HG03432 (cell line): ENCODE measurements around the gene ACTRT2.

Experiments used
- ATAC-seq: cut with Tn5 transposase; IDR thresholded peaks from one replicate; pipeline ENCODE4 v1.9.1; 2021; ENCODE audit warnings: mild to moderate bottlenecking, moderate library complexity; ENCODE audit not compliant: unreplicated experiment

Gene ACTRT2

GRCh38 chr1:3029991-3030662 lies 8.9 kb downstream of the ACTRT2 start:
- no peak for ATAC-seq

GRCh38 chr1:3030663-3031381 lies 9.6 kb downstream of the ACTRT2 start:
- ATAC-seq = no peak

GRCh38 chr1:3031401-3032221 lies 10.3 kb downstream of the ACTRT2 start:
- no peak for ATAC-seq

DNA sequence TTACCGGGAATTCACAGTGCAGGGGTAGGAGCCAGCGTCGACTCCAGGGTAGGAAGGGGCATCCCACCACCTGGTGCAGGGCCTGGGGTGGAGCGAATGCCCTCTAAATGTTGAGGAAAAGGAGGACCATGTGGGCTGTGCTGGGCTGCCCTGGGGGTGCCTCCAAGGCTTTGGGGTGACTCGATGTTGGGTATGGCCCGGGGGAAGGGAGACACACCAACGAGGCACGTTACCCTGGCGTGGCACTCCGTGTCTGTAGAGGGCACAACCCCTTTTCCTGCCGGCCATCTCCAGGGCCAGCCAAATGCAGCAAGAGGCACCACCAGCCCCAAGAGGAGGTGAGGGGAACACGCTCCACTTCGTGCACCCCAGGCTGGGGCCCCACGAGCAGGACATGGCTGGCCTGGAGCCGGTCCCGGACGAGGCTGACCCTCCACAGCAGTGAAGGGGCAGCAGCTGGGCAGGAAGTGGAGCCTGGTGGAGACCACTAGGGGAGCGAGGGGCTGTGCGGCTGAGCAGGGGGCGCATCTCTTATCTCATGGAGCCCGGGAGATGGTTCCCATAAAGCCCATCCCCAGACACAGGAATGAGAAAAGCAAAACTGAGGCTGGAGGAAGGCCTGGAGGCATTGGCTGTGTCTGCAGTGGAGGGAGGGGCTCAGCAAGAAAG lies 11.2 kb downstream of the ACTRT2 start:
- no peak for ATAC-seq

DNA sequence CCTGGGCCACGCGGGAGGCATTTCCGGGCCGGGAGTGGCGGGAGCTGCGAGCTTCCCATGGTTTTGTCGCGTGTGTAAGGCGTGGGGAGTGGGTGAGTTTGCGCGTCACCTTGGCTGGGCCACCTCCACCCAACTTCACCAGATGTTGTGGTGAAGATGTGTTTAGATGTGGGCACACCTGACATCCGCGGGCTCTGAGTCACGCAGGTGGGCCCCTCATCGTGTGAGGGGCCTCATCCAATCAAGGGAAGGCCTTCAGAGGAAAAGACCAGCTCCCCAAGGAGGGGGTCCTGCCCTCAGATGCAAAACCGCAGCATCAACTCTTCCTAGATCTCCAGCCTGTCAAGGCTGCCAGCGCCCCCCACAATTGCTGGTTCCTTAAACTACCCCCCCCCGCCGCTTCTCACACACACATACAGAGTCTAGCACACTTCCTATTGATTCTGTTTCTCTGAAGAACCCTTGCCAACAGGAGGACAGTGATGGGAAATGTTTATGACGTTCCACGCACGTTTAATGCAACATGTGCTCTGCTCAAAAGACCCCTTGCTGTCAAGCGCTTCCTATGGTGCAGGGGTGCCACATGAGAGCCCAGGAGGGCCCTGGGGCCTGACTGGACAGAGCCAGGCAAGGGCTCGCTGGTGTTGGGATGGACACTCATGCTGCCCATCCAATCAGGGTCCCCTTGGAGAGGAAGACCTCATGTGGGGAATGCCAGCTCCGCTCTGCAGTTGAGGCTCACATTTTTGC lies 11.9 kb downstream of the ACTRT2 start:
- ATAC-seq = no peak

DNA sequence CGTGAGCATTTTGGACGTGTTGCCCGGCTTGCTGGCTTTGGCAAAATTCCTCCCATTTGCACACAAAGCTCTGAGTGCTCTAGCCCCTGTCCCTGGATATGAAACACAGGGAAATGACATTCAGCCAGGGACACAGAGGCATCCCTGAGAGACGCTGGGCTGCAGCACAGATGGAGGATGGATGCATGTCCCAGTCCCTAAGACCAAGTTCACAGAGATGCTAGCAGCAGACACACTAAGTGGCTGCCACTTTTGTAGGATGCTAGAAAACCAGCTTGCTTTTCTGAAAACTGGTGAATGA lies 12.5 kb downstream of the ACTRT2 start:
- ATAC-seq = no peak

DNA sequence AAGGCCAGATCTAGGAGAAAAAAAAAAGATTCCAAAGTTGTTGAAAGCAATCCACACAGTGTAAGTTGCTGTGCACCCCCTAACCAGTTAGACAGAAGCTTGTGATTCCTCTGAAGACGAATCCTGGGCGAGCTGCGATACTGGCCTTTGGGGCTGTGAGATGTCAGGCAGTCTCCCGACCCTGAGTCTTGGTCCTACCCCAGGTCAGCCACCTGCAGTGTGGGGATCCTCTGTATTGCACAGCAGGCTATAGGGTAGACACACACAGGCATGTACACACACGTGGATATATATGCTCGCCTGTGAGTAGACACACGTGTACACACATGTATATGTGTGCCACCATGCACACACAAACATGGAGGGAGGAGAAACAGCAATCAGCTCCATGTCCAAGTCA lies 12.9 kb downstream of the ACTRT2 start:
- no peak for ATAC-seq

DNA sequence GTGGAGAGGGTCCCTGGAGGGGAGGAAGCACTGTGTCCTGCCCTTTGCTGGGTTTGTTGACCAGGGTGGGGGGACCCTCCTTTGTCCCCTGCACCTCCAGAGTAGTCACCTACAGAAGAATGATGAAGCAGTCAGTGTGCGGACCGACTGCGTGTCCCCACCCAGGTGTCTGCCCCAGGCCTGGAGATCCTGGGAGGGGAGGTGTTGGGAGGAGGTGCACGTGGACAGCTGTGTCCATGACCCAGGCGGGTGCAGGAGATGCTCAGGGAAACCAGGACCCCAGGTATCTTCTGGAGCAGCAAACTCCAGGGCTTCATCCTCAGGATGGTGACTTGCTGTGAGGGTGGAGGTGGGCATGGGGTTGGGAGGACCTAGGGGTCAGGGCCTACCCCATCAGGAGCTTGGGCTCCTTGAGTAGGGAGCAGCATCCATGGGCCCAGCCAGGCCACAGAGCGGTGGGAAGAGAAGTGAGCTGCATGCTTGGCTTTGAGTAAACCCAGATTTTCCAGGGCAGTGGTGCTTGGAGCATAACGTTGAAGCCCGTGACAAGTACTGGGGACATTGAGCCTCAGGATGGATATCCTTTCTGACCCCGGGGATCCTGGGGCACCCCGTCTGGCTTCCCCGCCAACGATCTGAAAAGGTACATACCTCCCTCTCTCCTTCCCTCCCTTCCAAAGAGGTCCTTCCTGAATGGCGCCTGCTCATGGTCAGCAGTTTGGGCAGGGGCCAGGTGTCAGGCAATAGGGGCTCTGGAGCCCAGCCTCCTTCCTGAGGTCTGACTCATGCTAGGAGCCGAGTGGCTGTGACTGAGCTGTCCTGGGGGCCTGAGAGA lies 13.7 kb downstream of the ACTRT2 start:
- ATAC-seq = no peak

DNA sequence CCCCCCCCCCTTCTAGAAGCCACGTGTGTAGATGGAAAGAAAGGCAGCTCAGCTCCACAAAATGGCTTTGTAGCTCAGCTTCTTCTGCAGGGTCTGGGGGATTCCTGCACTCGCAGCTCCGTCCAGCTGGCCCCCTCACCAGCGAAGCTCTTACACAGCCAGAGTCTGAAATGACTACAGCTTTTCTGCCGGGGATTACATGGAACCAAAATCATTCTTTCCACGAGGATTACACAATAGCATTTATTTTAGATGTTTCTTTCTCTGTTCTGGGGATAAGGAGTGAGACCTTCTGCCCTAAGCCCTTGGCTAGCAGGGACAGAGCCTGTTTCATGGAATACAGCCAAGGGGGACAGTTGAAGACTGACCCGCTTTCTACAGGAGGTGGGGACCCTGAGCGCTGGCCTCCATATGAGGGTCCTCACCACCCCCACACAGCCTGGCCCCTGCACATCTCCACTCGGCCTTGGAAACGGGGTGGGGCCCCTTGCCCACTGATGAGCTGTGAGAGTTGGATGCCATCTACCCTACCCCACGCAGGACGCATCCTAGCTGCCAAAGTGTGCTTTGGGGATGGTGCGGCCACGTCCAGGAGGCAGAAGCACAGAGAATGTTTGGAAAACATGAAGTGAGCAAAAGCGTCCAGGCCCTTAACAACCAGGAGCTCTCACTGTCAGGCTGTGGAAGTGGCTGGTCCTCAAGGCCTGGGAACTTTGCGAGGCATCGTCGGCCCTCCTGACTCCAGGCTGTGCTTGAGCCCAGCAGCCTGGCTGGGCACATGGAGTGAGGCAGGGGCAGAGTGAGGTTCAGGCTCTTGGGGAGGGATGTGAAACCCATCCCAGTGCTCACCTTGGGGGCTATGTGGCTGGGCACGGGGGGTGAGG lies 14.5 kb downstream of the ACTRT2 start:
- ATAC-seq = no peak

GRCh38 chr1:3036447-3037280 lies 15.4 kb downstream of the ACTRT2 start:
- ATAC-seq = no peak

DNA sequence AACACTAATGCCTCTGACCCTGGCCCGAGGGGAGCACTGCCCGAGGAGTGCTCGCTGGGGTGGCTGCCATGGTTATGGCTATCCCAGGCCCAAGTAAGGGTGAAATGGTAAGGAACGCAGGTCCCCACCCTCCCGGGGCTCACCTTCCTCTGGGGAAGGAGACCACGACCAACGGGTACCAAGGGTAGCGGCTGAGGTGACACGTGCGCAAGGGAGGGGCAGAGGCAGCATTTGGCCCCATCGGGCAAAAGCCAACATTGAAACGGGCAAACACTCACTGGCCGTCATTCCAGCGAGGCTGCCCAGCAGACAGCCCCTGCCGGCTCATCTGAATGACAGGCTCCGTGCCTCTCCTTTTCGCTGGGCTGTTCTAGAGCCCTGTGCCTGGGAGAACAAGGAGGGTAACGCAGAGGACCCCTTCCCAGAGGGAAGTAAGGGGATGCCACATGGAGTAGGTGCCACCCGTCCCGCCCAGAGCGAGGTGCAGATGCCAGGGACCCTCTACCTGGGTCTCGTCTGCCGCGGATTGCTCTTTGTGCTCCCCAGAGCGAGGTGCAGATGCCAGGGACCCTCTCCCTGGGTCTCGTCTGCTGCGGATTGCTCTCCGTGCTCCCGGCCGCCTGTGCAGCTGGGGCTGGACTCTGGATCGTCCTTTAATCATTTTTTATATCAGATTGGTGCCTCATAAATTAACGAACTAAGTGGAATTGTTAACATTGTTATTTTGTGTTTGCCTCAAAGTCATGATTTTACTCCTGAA lies 16.2 kb downstream of the ACTRT2 start:
- no peak for ATAC-seq

DNA sequence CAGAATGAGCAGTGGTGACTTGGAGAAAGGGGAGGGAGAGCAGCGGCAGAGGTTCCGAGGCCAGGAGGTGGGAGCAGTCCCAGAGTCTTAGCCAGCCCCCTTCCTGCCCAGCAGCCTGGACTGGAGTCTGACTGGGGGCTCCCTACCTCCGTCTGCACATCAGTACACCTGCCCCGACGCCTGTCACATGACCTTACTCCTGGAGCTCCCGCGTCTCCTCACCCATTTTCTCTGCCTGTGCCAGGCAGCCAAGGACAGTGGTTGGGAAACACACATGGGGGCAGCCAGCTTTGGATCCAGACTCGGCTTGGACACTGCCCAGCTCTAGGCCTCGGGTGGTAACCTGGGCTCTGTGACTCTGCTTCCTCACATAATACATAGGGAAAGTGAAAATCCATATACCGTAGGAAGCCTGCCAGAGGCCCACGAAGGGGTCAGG lies 16.9 kb downstream of the ACTRT2 start:
- ATAC-seq = no peak

GRCh38 chr1:3038571-3039181 lies 17.4 kb downstream of the ACTRT2 start:
- ATAC-seq = no peak

DNA sequence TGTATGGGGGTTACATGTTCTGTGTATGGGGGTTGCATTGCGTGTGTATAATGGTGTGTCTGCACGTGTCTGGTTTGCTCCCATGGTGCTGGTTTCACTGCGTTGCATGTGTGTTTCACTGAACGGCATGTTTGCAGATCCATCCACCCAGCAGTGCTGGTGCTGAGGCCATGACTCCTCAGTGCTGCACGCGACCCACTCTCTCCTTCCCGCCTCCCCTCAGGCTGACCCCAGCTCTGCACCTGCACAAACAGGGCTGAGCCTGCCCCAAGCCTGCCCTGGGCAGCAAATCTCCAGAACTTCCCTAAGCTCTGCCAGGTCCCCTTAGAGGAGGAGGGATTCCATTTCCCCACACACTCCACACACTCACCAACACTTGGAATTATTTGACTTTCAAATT lies 18.7 kb downstream of the ACTRT2 start:
- no peak for ATAC-seq

GRCh38 chr1:3042481-3042880 lies 21.2 kb downstream of the ACTRT2 start:
- ATAC-seq = no peak

DNA sequence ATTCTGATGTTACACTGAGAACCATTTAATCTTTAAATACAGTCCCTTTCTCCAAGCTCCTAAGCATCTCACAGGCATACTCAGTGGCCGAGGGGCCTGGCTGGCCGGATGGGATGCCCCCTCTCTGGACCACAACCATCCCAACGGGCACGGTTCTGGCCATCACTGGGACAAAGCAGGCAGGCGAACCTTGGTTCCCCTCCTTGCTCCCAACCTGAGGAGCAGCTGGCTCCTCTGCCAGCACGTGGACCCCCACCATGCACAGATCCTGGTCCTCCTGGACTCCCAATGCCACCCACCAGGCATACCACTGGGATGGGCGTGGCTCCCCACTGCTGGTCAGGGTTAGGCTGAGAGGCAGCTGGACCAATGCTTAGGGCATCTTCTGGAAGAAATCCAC lies 27.9 kb downstream of the ACTRT2 start:
- no peak for ATAC-seq

- no peak for ATAC-seq
Observed at GRCh38 chr1:3049905-3050304, 28.6 kb downstream of the ACTRT2 start.
